Colonic mucosa (tissue), 4 donors: ENCODE measurements around the gene SCAMP4. TPM values are rescaled to one million over a fixed set of nuclear protein-coding genes. Genes with fewer than 3 reads are reported as not detected.

Experiments
- DNase-seq: peaks from one replicate; pipeline ENCODE4 v3.0.0-alpha.2; 2020
- H3K27ac ChIP-seq: fragments of 200-600 bp; one replicate; pipeline ENCODE4 v1.8.0; 2021
- H3K27me3 ChIP-seq: fragments of 200-600 bp; one replicate; pipeline ENCODE4 v1.8.0; 2021
- H3K36me3 ChIP-seq: fragments of 200-600 bp; one replicate; pipeline ENCODE4 v1.8.0; 2021
- H3K4me1 ChIP-seq: fragments of 200-600 bp; one replicate; pipeline ENCODE4 v1.8.0; 2021; ENCODE audit warnings: mild to moderate bottlenecking
- H3K4me3 ChIP-seq: fragments of 200-600 bp; one replicate; pipeline ENCODE4 v1.8.0; 2021
- H3K9ac ChIP-seq, 2 donors: one replicate each; pipeline ENCODE4 v1.7.0; 2013; ENCODE audit warnings: control low read depth in 2 of 2, low read depth in 2 of 2, low read length in 2 of 2
- H3K9me3 ChIP-seq: fragments of 200-600 bp; one replicate; pipeline ENCODE4 v1.8.0; 2021
- CTCF ChIP-seq: fragments of 200-600 bp; IDR thresholded peaks from one replicate; pipeline ENCODE4 v1.8.0; 2022; ENCODE audit warnings: antibody characterized with exemption, mild to moderate bottlenecking
- intact Hi-C: fragments of 100-400 bp; cut with DNase I; formaldehyde crosslinking; loops from one replicate; pipeline ENCODE4 v1.14.1; 2022
- total RNA-seq, 2 donors: library from RNA; stranded (reverse); fragmentation: NEBNext Ultra II Directional in 1 of 2; extraction: Animal tissue kit (Norgen Biotek cat#: 25700) in 1 of 2; gene quantifications; one replicate each; pipeline ENCODE4 v1.2.1, GENCODE V29; 2021
- donor health status: healthy.
- donor health status: DM: no; HTN: no; CAD: no.
- donor health status: DM: no; HTN: no; CAD: no.

Gene SCAMP4
- total RNA-seq, 2 donors from 2014 or later: 57.4 to 91.8 TPM

GRCh38 chr19:1904860-1905109, 414 bp upstream of the SCAMP4 start:
- Histone ChIP-seq H3K4me1 (peaks cover 9% of the 10 kb centered on the region), H3K9me3 (no peaks in the 10 kb centered on the region), H3K27me3 (no peaks in the 10 kb centered on the region), H3K36me3 (no peaks in the 10 kb centered on the region), H3K27ac (peak overlapping the region; percentile 74), H3K4me3 (no peak overlapping the region), H3K9ac (no peak overlapping the region)
- TF ChIP-seq CTCF: no peak
- no peak for DNase-seq
- intact Hi-C loops: no loop called here

DNA sequence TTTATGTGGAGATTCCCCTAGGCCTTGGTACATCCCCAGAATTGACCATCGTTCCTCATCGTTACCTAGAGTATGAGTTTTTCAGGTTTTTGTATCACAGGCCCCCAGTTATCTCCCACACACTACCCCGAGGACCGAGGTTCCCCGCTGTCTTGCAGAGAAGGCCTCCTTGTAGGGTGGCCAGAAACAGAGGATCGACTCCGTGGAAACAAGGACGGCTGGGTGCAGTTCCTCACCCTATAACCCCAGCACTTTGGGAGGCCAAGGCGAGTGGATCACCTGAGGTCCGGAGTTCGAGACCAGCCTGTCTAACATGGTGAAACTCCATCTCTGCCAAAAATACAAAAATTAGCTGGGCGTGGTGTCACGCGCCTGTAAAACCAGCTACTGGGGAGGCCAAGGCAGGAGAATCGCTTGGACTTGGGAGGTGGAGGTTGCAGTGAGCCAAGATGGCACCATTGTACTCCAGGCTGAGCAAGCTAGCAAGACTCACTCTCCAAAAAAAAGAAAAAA, 720 bp downstream of the SCAMP4 start:
- Histone ChIP-seq H3K4me3 (peak overlapping the region; percentile 53), H3K9me3 (no peaks in the 10 kb centered on the region), H3K4me1 (peaks cover 9% of the 10 kb centered on the region), H3K9ac (peak overlapping the region; percentile 59 to 85), H3K27ac (peak overlapping the region; percentile 74), H3K27me3 (no peaks in the 10 kb centered on the region), H3K36me3 (no peaks in the 10 kb centered on the region)
- no peak for TF ChIP-seq CTCF
- intact Hi-C loops: no loop called here
- no peak for DNase-seq

- Histone ChIP-seq H3K9me3 (no peaks in the 10 kb centered on the region), H3K36me3 (no peaks in the 10 kb centered on the region), H3K27ac (peak overlapping the region; percentile 73), H3K9ac (peak overlapping the region; percentile 70 to 77), H3K27me3 (no peaks in the 10 kb centered on the region), H3K4me3 (no peak overlapping the region), H3K4me1 (peaks cover 9% of the 10 kb centered on the region)
- intact Hi-C loops: no loop called here
- TF ChIP-seq CTCF: no peak
- no peak for DNase-seq
These were observed 1.9 kb downstream of the SCAMP4 start for GRCh38 chr19:1906985-1907562.

DNA sequence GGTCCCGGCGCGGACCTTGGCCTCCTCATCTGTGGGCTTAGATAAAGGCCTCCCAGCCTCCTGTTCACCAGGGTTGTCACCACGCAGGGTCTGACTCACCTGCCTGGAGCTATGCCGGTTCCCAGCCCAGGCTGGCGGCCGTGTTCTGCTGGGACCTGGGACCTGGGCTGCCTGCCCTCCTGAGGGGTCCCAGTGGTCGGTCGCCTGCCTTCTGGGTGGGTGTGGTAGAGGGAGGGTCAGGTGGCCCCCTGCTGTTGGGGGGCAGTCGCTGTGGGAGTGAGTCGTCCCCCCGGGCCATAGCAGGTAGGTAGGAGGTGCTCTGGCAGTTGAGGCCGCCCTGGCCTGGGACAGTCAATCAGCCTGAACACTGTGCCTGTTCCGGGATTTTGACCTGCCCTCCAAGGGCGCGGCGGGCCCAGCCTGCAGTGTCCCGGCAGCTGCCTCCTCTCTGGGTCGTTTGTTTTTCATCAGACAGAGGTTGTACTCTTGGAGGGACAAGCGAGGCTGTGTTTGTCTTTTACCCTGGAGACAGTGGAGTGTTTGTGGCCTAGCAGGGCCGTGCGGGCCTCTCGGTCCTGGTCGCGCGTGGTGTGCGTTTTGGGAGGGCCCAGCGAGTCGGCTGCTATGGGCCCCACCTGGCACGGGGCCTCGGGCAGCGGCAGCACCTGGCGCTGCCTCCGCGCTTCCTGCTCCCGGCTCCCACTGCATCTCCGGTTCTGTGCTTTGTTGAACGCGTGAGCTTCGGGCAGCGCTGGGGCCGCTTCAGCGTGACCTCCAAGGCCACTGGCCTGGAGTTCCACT, 2.6 kb downstream of the SCAMP4 start:
- H3K36me3 ChIP-seq: peaks cover 2% of the 10 kb centered on the region
- intact Hi-C loops: no loop called here
- no peaks in the 10 kb centered on the region for H3K9me3 ChIP-seq
- peak overlapping the region; percentile 23 for H3K4me3 ChIP-seq
- peaks cover 9% of the 10 kb centered on the region for H3K4me1 ChIP-seq
- peak; percentile 82 for DNase-seq
- TF ChIP-seq CTCF: no peak
- H3K27ac ChIP-seq: peak overlapping the region; percentile 73
- no peaks in the 10 kb centered on the region for H3K27me3 ChIP-seq
- peak overlapping the region; percentile 70 to 77 for H3K9ac ChIP-seq

GRCh38 chr19:1908364-1908678, 3.1 kb downstream of the SCAMP4 start:
- Histone ChIP-seq H3K9me3 (no peaks in the 10 kb centered on the region), H3K36me3 (peaks cover 8% of the 10 kb centered on the region), H3K9ac (peak overlapping the region in 1 of 2 donors; percentile 77), H3K27ac (peak overlapping the region; percentile 73), H3K27me3 (no peaks in the 10 kb centered on the region), H3K4me3 (peak overlapping the region; percentile 23), H3K4me1 (peaks cover 9% of the 10 kb centered on the region)
- intact Hi-C loops: no loop called here
- TF ChIP-seq CTCF: no peak
- no peak for DNase-seq
